ENCODE measurements around the gene EXOG.

Gene EXOG

DNA sequence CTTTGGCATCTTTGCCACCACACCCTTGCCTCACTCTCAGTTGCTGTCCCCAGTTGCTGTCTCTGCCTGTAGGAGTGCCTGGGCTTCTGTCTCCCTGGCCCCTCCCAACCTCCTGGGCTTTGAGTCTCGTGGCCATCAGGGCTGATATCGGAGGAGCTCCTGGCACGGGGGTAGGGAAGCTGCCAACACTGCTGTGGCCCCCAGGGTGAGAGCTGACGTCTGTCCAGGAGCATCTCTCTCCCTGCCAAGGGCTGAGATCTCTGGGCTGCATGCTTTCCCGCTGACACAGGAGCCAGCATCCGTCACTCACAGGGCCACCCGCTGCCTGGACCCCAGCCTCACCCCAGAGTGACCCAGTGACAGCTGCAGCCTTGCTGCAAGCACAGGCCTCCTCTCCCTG, 47.4 kb downstream of the EXOG start:
- no peak for DNase-seq (ENCODE audit: low read depth in 1 of 2, low spot score in 1 of 2)

DNA sequence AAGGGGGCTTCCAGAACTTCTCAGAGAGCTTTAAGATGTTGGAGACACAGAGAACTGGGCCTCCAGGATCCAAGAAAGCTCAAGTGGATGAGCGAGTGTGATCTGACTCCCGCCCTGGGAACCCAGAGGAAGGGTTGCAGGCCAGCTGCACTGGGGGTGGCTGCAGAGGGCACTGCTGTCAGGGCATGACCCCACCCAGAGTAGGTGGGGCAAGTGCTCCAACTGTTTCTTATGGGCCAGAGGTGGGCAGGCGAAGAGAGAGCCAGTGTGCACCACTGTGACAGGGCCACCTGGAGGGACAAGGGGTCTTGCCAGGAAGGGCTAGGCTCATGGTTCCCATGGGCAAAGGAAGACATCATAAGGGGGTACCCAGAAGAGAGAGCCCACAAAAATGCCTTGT, 48.8 kb downstream of the EXOG start:
- no peak for DNase-seq (ENCODE audit: low read depth in 1 of 2, low spot score in 1 of 2)

- no peak for DNase-seq (ENCODE audit: low read depth in 1 of 2, low spot score in 1 of 2)
These were observed 49.4 kb downstream of the EXOG start for GRCh38 chr3:38545550-38545949.

GRCh38 chr3:38545983-38546382, 49.8 kb downstream of the EXOG start:
- no peak for DNase-seq (ENCODE audit: low read depth in 1 of 2, low spot score in 1 of 2)

GRCh38 chr3:38548154-38548931, 52.2 kb downstream of the EXOG start:
- no peak for DNase-seq (ENCODE audit: low read depth in 1 of 2, low spot score in 1 of 2)

DNA sequence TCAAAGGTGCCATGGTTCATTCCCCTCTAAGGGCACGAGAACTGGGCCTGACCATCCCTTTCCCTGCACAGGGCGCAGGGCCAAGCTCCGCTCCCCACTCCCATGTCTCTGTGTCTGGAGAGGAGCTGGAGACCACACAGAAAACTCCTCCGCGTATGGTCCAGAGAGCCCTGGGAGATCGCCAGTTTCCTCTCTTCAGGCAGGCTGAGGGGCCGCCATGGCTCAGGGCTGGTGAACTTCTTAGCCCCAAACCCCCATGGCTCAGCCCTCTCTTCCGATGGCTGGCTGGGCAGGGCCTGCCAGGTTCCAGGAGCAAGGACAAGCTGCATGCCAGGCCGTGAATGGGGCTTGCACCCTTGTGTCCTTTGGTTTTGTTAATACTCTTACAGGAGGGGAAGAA, 52.9 kb downstream of the EXOG start:
- DNase-seq (ENCODE audit: low read depth in 1 of 2, low spot score in 1 of 2), result no peak

GRCh38 chr3:38549486-38549885, 53.3 kb downstream of the EXOG start:
- no peak for DNase-seq (ENCODE audit: low read depth in 1 of 2, low spot score in 1 of 2)

GRCh38 chr3:38549957-38550840, 54.1 kb downstream of the EXOG start:
- DNase-seq (ENCODE audit: low read depth in 1 of 2, low spot score in 1 of 2), result no peak

DNA sequence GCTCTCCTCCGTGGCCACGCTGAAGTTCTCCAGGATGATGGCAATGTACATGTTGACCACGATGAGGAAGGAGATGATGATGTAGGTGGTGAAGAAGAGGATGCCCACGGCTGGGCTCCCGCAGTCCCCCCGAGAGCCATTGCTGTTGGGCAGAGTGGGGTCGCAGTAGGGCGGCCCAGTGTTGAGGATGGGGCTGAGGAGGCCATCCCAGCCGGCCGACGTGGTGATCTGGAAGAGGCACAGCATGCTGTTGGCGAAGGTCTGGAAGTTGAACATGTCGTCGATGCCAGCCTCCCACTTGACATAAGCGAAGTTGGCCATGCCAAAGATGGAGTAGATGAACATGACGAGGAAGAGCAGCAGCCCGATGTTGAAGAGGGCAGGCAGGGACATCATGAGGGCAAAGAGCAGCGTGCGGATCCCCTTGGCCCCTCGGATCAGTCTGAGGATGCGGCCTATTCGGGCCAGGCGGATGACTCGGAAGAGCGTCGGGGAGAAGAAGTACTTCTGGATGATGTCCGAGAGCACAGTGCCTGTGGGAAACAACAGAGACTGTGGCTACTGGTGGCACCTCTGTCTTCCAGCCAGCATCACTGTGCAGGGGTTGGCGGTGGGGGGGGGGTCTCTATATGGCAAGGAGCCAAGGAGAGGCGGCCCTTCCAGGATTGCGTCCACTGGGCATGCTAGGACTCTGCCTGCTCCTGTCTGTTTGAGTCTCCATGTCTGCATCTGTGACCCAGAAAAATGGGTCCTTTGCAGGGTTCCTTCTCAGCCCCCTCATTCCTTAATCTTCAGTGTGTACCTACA, 55.1 kb downstream of the EXOG start:
- no peak for DNase-seq (ENCODE audit: low read depth in 1 of 2, low spot score in 1 of 2)

- DNase-seq (ENCODE audit: low read depth in 1 of 2, low spot score in 1 of 2), result no peak
These were observed 56.2 kb downstream of the EXOG start for GRCh38 chr3:38552364-38552763.

DNA sequence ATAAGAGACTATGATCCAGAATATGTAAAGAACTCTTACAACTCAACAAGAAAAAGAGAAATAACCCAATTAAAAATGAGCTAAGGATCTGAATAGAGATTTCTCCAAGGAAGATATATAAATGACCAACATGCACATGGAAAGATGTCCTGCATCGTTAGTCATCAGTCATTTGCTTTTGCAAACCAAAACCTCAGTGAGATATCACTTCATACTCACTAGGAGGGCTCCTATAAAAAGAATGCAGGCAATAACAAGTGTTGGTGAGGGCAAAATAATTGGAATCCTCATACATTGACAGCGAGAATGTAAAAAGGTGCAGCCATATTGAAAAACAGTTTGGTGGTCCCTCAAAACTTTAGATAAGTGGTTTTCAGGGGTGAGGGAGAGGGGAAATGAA, 56.9 kb downstream of the EXOG start:
- DNase-seq (ENCODE audit: low read depth in 1 of 2, low spot score in 1 of 2), result no peak

DNA sequence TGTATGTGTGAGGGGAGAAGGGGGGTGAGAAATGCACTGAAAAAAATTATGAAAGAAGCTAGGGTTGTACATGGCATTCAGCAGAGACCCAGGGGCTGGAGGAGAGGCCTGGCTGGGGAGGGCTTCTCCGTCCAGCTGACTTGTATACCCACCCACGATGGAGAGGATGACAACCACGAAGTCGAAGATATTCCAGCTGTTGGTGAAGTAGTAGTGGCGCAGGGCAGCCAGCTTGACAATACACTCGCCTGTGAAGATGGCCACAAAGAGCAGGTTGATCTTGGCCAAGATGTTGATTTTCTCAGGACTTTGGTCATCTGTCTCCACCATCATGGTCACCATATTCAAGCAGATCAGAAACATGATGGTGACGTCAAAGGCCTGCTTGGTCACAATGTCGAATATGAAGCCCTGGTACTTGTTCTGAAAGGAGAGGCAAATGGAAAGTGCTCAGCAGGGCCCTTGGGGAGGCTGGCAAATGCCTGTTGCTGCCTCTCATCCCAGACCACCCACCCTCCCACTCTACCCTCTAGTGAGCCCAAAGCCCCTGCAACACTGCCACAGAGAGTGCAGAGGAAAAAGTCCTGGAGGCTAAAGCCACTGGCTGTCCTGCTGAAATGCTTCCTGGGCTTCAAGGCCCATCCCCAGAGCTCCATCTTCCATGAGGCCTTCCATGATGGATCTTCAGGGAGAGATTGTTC, 58.1 kb downstream of the EXOG start:
- no peak for DNase-seq (ENCODE audit: low read depth in 1 of 2, low spot score in 1 of 2)

DNA sequence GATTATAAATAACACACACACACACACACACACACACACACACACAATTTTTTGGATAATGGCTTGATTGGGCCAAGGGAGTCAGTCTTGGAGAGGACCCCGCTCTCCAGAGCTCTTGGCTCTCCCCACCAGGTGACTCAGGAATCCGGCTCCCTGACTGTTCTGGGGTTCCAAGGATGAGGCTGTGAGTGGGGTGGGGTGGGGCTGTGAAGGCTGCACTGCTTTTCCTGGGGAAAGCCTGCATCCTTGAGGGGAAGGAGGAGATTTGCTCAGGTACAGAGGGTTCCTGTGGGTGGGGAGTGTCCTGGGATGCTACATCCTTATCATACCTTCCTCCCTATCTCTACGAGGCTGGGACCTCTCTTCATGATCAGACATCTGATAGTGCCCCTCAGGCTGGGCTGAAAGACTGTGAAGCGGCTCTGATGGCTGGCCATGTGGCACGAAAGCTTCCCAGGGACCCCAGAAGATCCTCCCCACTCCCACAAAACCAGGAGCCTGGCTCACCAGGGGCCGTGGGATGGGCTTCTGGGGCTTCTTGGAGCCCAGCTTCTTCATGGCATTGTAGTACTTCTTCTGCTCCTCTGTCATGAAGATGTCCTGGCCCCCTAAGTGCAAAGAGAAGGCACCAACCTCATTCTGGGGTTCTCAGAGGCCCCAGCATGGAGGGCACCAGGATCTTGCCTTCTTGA, 59.2 kb downstream of the EXOG start:
- DNase-seq (ENCODE audit: low read depth in 1 of 2, low spot score in 1 of 2), result no peak

DNA sequence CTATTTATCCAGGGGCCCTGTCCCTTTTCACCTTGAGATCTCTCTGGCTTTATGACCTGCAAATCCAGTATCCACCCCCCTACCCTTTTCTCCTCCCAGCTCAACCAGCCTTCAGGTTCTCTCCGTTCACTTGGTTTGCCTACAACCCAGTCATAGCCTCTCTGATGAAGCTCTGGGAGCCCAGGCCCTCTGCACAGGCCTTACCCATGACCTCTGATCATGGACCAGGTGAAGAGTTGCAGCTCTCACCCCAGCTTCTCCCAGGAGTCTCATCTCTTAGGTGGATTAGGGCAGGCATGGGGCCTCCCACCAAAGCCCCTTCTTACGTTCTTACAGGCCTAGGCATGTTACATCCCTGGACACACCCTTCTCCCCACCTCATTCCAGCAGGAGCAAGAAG, 59.8 kb downstream of the EXOG start:
- DNase-seq (ENCODE audit: low read depth in 1 of 2, low spot score in 1 of 2), result no peak

GRCh38 chr3:38556640-38557358, 60.7 kb downstream of the EXOG start:
- DNase-seq (ENCODE audit: low read depth in 1 of 2, low spot score in 1 of 2), result no peak

- DNase-seq (ENCODE audit: low read depth in 1 of 2, low spot score in 1 of 2), result no peak
These were observed 62.7 kb downstream of the EXOG start for GRCh38 chr3:38558864-38559263.

DNA sequence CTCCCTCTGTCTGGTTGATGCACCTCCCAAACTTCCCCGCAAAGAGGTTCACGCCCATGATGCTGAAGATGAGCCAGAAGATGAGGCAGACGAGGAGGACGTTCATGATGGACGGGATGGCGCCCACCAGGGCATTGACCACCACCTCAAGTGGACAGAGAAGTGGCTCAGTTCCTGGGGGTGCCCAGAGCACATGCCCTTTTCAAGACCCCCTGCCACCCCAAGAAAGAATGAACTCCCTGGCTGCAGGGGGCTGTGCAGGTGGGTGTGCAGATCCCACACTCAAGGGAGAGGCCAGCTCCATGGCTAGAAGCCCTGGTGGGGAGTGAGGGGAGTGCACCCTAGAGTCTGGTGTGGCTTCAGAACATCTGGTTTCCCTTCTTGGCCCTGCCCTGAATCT, 64.1 kb downstream of the EXOG start:
- no peak for DNase-seq (ENCODE audit: low read depth in 1 of 2, low spot score in 1 of 2)

GRCh38 chr3:38560996-38561717, 65.0 kb downstream of the EXOG start:
- no peak for DNase-seq (ENCODE audit: low read depth in 1 of 2, low spot score in 1 of 2)
